Measurements from ENCODE around the gene DPP10.

DNA sequence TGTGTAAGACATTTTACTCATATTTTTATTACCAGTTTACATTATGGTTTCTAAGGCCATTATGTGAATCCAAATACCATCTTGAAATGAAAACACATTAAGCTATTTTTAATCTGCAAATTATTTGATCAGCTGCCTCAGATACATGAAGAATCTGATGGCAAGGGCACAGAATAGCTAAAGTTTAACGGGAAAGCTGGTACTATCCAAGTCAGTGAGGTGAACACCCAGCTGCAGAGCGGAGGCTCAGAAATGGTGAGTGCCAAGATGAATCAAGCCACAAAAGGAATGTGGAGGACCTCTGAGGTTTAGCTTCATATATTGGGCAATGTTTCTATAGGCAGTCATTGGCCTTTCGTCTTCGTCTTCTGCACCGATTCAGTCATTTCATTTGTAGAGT is 75.1 kb downstream of the DPP10 start:
- TF ChIP-seq, protein P1, sequence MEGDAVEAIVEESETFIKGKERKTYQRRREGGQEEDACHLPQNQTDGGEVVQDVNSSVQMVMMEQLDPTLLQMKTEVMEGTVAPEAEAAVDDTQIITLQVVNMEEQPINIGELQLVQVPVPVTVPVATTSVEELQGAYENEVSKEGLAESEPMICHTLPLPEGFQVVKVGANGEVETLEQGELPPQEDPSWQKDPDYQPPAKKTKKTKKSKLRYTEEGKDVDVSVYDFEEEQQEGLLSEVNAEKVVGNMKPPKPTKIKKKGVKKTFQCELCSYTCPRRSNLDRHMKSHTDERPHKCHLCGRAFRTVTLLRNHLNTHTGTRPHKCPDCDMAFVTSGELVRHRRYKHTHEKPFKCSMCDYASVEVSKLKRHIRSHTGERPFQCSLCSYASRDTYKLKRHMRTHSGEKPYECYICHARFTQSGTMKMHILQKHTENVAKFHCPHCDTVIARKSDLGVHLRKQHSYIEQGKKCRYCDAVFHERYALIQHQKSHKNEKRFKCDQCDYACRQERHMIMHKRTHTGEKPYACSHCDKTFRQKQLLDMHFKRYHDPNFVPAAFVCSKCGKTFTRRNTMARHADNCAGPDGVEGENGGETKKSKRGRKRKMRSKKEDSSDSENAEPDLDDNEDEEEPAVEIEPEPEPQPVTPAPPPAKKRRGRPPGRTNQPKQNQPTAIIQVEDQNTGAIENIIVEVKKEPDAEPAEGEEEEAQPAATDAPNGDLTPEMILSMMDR (tag by site-specific recombination; IDR thresholded peaks at IDR 0.05): no peak
- TF ChIP-seq YY1 (tag by site-specific recombination; IDR thresholded peaks at IDR 0.05): no peak
- TF ChIP-seq RBAK (tag by site-specific recombination; IDR thresholded peaks at IDR 0.05): no peak
- TF ChIP-seq ZNF558 (tag by site-specific recombination; IDR thresholded peaks at IDR 0.05): no peak
- no peak for TF ChIP-seq MEIS1 (CRISPR knock-in tag; IDR thresholded peaks at IDR 0.05; ENCODE audit: borderline replicate concordance)
- no peak for TF ChIP-seq ZFP3 (tag by site-specific recombination; IDR thresholded peaks at IDR 0.05; ENCODE audit: low read depth)
